ENCODE results near the gene CENPVL2.
"Not testable (repeated sequence)": the region's sequence is repeated elsewhere in the genome, so short reads cannot be mapped to it uniquely, and the experiment has no call there.

Gene CENPVL2

GRCh38 chrX:51682720-51683062 lies at the start of gene CENPVL2:
Gene CENPVL2, minus strand, starts transcription at chrX:51682831. Its CDS starts 0 bp downstream, at chrX:51682831.
- not testable (repeated sequence) for DNase-seq

- DNase-seq = no peak
Measured at GRCh38 chrX:51728202-51728601, 45.6 kb upstream of the CENPVL2 start.

- not testable (repeated sequence) for DNase-seq
Measured at GRCh38 chrX:51712943-51713647, 30.5 kb upstream of the CENPVL2 start.

GRCh38 chrX:51710277-51711164 lies 27.9 kb upstream of the CENPVL2 start, which contains the start of gene CENPVL1:
Gene CENPVL1, plus strand, starts transcription at chrX:51710512. Its CDS starts 0 bp downstream, at chrX:51710512.
- not testable (repeated sequence) for DNase-seq

- no peak for DNase-seq
Measured at GRCh38 chrX:51697397-51697796, 14.8 kb upstream of the CENPVL2 start.

- no peak for DNase-seq
Measured at GRCh38 chrX:51694254-51694653, 11.6 kb upstream of the CENPVL2 start.

GRCh38 chrX:51681808-51682719 lies 567 bp downstream of the CENPVL2 start:
- not testable (repeated sequence) for DNase-seq

GRCh38 chrX:51679689-51680433 lies 2.8 kb downstream of the CENPVL2 start:
- DNase-seq = not testable (repeated sequence)

GRCh38 chrX:51665981-51666380 lies 16.6 kb downstream of the CENPVL2 start:
- DNase-seq = no peak

GRCh38 chrX:51643377-51643776 lies 39.3 kb downstream of the CENPVL2 start:
- DNase-seq = no peak

- DNase-seq = no peak
Measured at GRCh38 chrX:51641421-51642021, 41.1 kb downstream of the CENPVL2 start.

GRCh38 chrX:51636511-51636910 lies 46.1 kb downstream of the CENPVL2 start:
- DNase-seq = not testable (repeated sequence)
